GM12878 (cell line): ENCODE measurements around the gene C3. TPM values are rescaled to one million over a fixed set of nuclear protein-coding genes. Genes with fewer than 3 reads are reported as not detected.

Source experiments
- ATAC-seq: fragments of 200-7000 bp; cut with Tn5 transposase; 3 replicates; pipeline ENCODE4 v1.9.1; 2020; ENCODE audit warnings: mild to moderate bottlenecking, moderate library complexity
- BruUV-seq: library from RNA; stranded (reverse); fragments of 400-500 nt; replicated peaks from 2 replicates; lab custom pipeline; 2021; lab: Mats Ljungman, UMichigan
- CTCF ChIA-PET: fragments of 300-600 bp; sonication (Branson Sonifier 250); formaldehyde crosslinking; extraction: SDS; loops from one replicate; lab custom pipeline; 2021; ENCODE audit warnings: inconsistent platforms; lab: Yijun Ruan, JAX
- POLR2A ChIA-PET: fragments of 350-600 bp; formaldehyde crosslinking; extraction: SDS; loops from one replicate; lab custom pipeline; 2021; ENCODE audit warnings: inconsistent platforms; lab: Charles Lee
- RAD21 ChIA-PET: fragments of 300-600 bp; sonication (Branson Sonifier 250); formaldehyde crosslinking; loops from one replicate; lab custom pipeline; 2023; ENCODE audit warnings: antibody characterized with exemption; ENCODE audit not compliant: unreplicated experiment; lab: Charles Lee
- SMC1A ChIA-PET: fragments of 300-600 bp; sonication (Branson Sonifier 250); formaldehyde crosslinking; loops from one replicate; lab custom pipeline; 2023; ENCODE audit not compliant: unreplicated experiment, uncharacterized antibody; lab: Charles Lee
- DNase-seq: peaks from one replicate; pipeline ENCODE4 v3.0.0-alpha.2; 2011; ENCODE audit warnings: low read depth, low spot score
- FAIRE-seq: peaks from 3 replicates; lab custom pipeline; 2011; peaks lifted over from hg19 to GRCh38; lab: Jason Lieb, UNC
- H2AFZ ChIP-seq: 2 replicates; pipeline ENCODE4 v1.6.0; 2011; ENCODE audit warnings: low read depth, low read length, control low read depth; ENCODE audit not compliant: control insufficient read depth
- H3K27ac ChIP-seq: 2 replicates; pipeline ENCODE4 v1.5.1; 2011; ENCODE audit warnings: control low read depth; ENCODE audit not compliant: control insufficient read depth, insufficient read depth
- H3K27me3 ChIP-seq, 2 experiments: replicated peaks in 1 of 2; 2 replicates each; pipeline versions ENCODE4 v1.6.0 to v1.6.1; 2011; ENCODE audit warnings: low read length in 1 of 2; ENCODE audit not compliant: control insufficient read depth in 2 of 2, insufficient read depth in 2 of 2
- H3K36me3 ChIP-seq, 2 experiments: 2 replicates each; pipeline ENCODE4 v1.5.1; 2011; ENCODE audit warnings: low read length in 1 of 2; ENCODE audit not compliant: control insufficient read depth in 2 of 2, insufficient read depth in 2 of 2
- H3K4me1 ChIP-seq: 2 replicates; pipeline ENCODE4 v1.6.1; 2011; ENCODE audit warnings: mild to moderate bottlenecking, low read length, moderate library complexity, mixed read lengths; ENCODE audit not compliant: control insufficient read depth, insufficient read depth
- H3K4me2 ChIP-seq: 2 replicates; pipeline ENCODE4 v1.6.0; 2011; ENCODE audit warnings: control low read depth; ENCODE audit not compliant: control insufficient read depth, insufficient read depth
- H3K4me3 ChIP-seq: fragments of 200-600 bp; sonication (generic); 2 replicates; pipeline ENCODE4 v1.5.1; 2016
- H3K79me2 ChIP-seq: 2 replicates; pipeline ENCODE4 v1.6.0; 2011; ENCODE audit warnings: low read length; ENCODE audit not compliant: control insufficient read depth, insufficient read depth
- H3K9ac ChIP-seq: 2 replicates; pipeline ENCODE4 v1.8.0; 2011; ENCODE audit warnings: low read length, control low read depth, mixed read lengths; ENCODE audit not compliant: control insufficient read depth, insufficient read depth
- H3K9me3 ChIP-seq: replicated peaks from 3 replicates; pipeline ENCODE4 v1.5.1; 2011; ENCODE audit warnings: mild to moderate bottlenecking, low read length; ENCODE audit not compliant: control insufficient read depth, insufficient read depth
- H4K20me1 ChIP-seq: 2 replicates; pipeline ENCODE4 v1.6.0; 2011; ENCODE audit not compliant: control insufficient read depth, insufficient read depth
- BCL11A ChIP-seq: IDR thresholded peaks from 2 replicates; pipeline ENCODE4 v1.6.1; 2011; ENCODE audit warnings: low read depth, low read length
- CREB1 ChIP-seq: IDR thresholded peaks from 2 replicates; pipeline ENCODE4 v1.6.1; 2012; ENCODE audit warnings: low read depth, mild to moderate bottlenecking, inconsistent platforms
- CREM ChIP-seq: IDR thresholded peaks from 2 replicates; pipeline ENCODE4 v1.6.1; 2014; ENCODE audit warnings: antibody characterized with exemption, low read depth
- RAD51 ChIP-seq: fragments of 450-650 bp; IDR thresholded peaks from 2 replicates; pipeline ENCODE4 v1.6.1; 2016; ENCODE audit warnings: moderate library complexity, mild to moderate bottlenecking, inconsistent platforms
- RBBP5 ChIP-seq: fragments of 200-600 bp; sonication (generic); conservative IDR thresholded peaks from 2 replicates; pipeline ENCODE4 v1.6.1; 2016
- YY1 ChIP-seq: IDR thresholded peaks from 2 replicates; pipeline ENCODE4 v1.6.1; 2011; ENCODE audit warnings: low read depth, mild to moderate bottlenecking, low read length
- ZNF207 ChIP-seq: fragments of 450-650 bp; IDR thresholded peaks from 2 replicates; pipeline ENCODE4 v1.6.1; 2014; ENCODE audit warnings: antibody characterized with exemption, mild to moderate bottlenecking, borderline replicate concordance
- WGBS: methylation state at CpG from one replicate; pipeline ENCODE4 v1.1.6; 2016; ENCODE audit warnings: low lambda C conversion rate; ENCODE audit not compliant: insufficient replicate concordance, insufficient coverage; ENCODE audit errors: missing lambda C conversion rate; 5-methylcytosine and 5-hydroxymethylcytosine counted together
- in situ Hi-C: fragments of 300-500 bp; cut with MboI; formaldehyde crosslinking; loops from 9 replicates; pipeline ENCODE4 v1.14.3; 2018; ENCODE audit warnings: mixed read lengths
- intact Hi-C: fragments of 100-400 bp; cut with micrococcal nuclease; formaldehyde crosslinking; loops from one replicate; pipeline ENCODE4 v1.14.2; 2022; ENCODE audit not compliant: unreplicated experiment
- polyA plus RNA-seq, 11 experiments: library from polyadenylated mRNA; depleted of rRNA in 4 of 11; unstranded in 6 of 11; stranded (reverse) in 5 of 11; fragments of >200 nt; fragmentation: Nextera tagmentation in 4 of 11; fragmentation: Illumina TruSeq in 1 of 11; extraction: Ambion mirVana in 4 of 11; extraction: Trizol in 1 of 11; gene quantifications; 1 replicate in 1 of 11; 2 replicates in 10 of 11; pipeline versions ENCODE4 v1.2.1 to v1.2.3, GENCODE V29; 2011 to 2016; ENCODE audit warnings: inconsistent platforms in 2 of 11, missing spikeins in 2 of 11, low read depth in 1 of 11
- total RNA-seq, 4 experiments: library from RNA; depleted of rRNA in 3 of 4; stranded (reverse); fragments of >200 nt in 3 of 4; fragmentation: Illumina TruSeq in 1 of 4; extraction: Trizol in 1 of 4; gene quantifications; 2 replicates each; pipeline versions ENCODE4 v1.2.1 to v1.2.3, GENCODE V29; 2013 to 2021
- TF ChIP-seq, protein P1 (sequence below): fragments of 450-650 bp; IDR thresholded peaks from 2 replicates; pipeline ENCODE4 v1.6.1; 2017; ENCODE audit warnings: mild to moderate bottlenecking, moderate library complexity
- TF ChIP-seq, protein P2 (sequence below): IDR thresholded peaks from 2 replicates; pipeline ENCODE4 v1.6.1; 2011; ENCODE audit warnings: low read depth, low read length, improper control_type of control experiment, borderline replicate concordance
- TF ChIP-seq, protein P3 (sequence below): fragments of 450-650 bp; IDR thresholded peaks from 2 replicates; pipeline ENCODE4 v1.6.1; 2017; ENCODE audit warnings: mild to moderate bottlenecking
- TF ChIP-seq, protein P4 (sequence below): fragments of 450-650 bp; formaldehyde crosslinking; IDR thresholded peaks from 2 replicates; pipeline ENCODE4 v1.5.0; 2022; ENCODE audit warnings: mild to moderate bottlenecking, missing genetic modification characterization

C3 gene
- total and polyA plus RNA-seq, 10 of the 15 experiments (the other 5 are each of a cell fraction or from before 2014, with no cell fraction given): 0.20 to 6.7 (median 0.72) TPM

DNA sequence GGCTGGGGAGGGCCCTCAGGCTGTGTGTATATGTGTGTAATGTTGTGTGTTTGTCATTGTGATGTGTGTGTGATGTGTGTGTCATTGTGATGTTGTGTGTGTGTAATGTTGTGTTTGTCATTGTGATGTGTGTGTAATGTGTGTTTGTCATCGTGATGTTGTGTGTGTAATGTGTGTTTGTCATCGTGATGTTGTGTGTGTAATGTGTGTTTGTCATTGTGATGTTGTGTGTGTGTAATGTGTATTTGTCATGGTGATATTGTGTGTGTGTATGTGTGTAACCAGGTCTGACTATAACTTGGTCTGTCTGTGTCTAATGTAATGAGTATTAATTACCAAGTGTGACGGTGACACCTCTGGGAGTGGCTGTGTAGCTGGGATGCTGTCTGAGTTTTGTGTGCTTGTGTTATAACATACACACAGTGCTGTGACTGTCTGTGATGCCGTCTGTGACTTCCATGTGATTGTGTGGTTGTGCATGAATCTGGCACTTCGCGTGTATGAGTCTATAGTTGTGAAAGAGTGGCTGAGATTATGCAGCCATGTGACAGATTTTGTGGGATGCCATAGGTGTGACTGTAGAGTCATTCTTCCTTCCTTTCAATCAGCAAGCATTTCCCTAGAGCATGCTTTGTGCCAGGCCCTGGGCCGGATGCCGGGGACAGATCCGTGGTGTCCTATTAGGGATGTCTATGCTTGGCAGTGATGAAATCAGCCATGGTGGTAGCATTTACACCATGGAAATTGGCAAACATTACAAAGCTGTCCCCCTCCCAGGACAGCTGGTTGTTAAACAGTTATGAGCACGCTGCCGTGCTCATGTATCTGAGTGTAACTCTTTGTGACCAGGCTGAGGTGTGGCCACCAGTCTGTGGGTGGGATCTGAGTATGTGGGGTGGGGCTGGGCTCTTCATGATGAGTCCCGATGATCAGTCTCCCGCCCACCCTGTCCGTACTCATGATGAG is 56.9 kb downstream of the C3 start:
- Histone ChIP-seq H3K27ac (peak overlapping the region; percentile 40; the same call in 1 of the 2 replicates), H3K9me3 (no peaks in the 10 kb centered on the region; the same call in 2 of the 3 replicates), H3K36me3 (peaks cover 2 to 8% of the 10 kb centered on the region in 2 experiments; a peak in 3 of 4 replicates), H4K20me1 (no peaks in the 10 kb centered on the region), H3K4me2 (no peak overlapping the region), H2AFZ (no peak overlapping the region), H3K9ac (no peak overlapping the region), H3K4me1 (peaks cover 26% of the 10 kb centered on the region), H3K4me3 (no peak overlapping the region), H3K79me2 (peaks cover 19% of the 10 kb centered on the region), H3K27me3 (no peaks in the 10 kb centered on the region)
- no peak for DNase-seq
- intact Hi-C loops (no loop called here), in situ Hi-C loops (no loop called here)
- ChIA-PET POLR2A (interaction anchor here (0.6 kb wide), 1 partner anchor 399 kb away, joined by 4 read pairs; no protein-coding TSS in a partner anchor), SMC1A (interaction anchor here (1.3 to 2.2 kb wide), 4 partner anchors 11 to 32 kb away, joined by 3 to 10 read pairs (median 4); no protein-coding TSS in a partner anchor), CTCF (interaction anchor here (2.0 kb wide), 1 partner anchor 22 kb away, joined by 9 read pairs; no protein-coding TSS in a partner anchor), RAD21 (interaction anchor here (1.2 to 1.3 kb wide), 2 partner anchors 22 to 31 kb away, joined by 3 to 5 read pairs; no protein-coding TSS in a partner anchor)
- peak; percentile 65 for FAIRE-seq
- peak; percentile 8; the same call in 2 of the 3 replicates for ATAC-seq
- 80% methylated on average over 14 of the region's 14 CpGs for WGBS
- no TSS peak for BruUV-seq
- TF ChIP-seq RAD51 (0 out of 2 replicates have a peak, but pooled peaks have one; percentile 31), ZNF207 (no peak), BCL11A (no peak), YY1 (no peak), RBBP5 (no peak), CREB1 (no peak), CREM (no peak)
- TF ChIP-seq, protein P1, sequence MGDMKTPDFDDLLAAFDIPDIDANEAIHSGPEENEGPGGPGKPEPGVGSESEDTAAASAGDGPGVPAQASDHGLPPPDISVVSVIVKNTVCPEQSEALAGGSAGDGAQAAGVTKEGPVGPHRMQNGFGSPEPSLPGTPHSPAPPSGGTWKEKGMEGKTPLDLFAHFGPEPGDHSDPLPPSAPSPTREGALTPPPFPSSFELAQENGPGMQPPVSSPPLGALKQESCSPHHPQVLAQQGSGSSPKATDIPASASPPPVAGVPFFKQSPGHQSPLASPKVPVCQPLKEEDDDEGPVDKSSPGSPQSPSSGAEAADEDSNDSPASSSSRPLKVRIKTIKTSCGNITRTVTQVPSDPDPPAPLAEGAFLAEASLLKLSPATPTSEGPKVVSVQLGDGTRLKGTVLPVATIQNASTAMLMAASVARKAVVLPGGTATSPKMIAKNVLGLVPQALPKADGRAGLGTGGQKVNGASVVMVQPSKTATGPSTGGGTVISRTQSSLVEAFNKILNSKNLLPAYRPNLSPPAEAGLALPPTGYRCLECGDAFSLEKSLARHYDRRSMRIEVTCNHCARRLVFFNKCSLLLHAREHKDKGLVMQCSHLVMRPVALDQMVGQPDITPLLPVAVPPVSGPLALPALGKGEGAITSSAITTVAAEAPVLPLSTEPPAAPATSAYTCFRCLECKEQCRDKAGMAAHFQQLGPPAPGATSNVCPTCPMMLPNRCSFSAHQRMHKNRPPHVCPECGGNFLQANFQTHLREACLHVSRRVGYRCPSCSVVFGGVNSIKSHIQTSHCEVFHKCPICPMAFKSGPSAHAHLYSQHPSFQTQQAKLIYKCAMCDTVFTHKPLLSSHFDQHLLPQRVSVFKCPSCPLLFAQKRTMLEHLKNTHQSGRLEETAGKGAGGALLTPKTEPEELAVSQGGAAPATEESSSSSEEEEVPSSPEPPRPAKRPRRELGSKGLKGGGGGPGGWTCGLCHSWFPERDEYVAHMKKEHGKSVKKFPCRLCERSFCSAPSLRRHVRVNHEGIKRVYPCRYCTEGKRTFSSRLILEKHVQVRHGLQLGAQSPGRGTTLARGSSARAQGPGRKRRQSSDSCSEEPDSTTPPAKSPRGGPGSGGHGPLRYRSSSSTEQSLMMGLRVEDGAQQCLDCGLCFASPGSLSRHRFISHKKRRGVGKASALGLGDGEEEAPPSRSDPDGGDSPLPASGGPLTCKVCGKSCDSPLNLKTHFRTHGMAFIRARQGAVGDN: no peak
- TF ChIP-seq, protein P2, sequence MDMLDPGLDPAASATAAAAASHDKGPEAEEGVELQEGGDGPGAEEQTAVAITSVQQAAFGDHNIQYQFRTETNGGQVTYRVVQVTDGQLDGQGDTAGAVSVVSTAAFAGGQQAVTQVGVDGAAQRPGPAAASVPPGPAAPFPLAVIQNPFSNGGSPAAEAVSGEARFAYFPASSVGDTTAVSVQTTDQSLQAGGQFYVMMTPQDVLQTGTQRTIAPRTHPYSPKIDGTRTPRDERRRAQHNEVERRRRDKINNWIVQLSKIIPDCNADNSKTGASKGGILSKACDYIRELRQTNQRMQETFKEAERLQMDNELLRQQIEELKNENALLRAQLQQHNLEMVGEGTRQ: no peak
- TF ChIP-seq, protein P3, sequence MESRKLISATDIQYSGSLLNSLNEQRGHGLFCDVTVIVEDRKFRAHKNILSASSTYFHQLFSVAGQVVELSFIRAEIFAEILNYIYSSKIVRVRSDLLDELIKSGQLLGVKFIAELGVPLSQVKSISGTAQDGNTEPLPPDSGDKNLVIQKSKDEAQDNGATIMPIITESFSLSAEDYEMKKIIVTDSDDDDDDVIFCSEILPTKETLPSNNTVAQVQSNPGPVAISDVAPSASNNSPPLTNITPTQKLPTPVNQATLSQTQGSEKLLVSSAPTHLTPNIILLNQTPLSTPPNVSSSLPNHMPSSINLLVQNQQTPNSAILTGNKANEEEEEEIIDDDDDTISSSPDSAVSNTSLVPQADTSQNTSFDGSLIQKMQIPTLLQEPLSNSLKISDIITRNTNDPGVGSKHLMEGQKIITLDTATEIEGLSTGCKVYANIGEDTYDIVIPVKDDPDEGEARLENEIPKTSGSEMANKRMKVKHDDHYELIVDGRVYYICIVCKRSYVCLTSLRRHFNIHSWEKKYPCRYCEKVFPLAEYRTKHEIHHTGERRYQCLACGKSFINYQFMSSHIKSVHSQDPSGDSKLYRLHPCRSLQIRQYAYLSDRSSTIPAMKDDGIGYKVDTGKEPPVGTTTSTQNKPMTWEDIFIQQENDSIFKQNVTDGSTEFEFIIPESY: no peak
- TF ChIP-seq, protein P4, sequence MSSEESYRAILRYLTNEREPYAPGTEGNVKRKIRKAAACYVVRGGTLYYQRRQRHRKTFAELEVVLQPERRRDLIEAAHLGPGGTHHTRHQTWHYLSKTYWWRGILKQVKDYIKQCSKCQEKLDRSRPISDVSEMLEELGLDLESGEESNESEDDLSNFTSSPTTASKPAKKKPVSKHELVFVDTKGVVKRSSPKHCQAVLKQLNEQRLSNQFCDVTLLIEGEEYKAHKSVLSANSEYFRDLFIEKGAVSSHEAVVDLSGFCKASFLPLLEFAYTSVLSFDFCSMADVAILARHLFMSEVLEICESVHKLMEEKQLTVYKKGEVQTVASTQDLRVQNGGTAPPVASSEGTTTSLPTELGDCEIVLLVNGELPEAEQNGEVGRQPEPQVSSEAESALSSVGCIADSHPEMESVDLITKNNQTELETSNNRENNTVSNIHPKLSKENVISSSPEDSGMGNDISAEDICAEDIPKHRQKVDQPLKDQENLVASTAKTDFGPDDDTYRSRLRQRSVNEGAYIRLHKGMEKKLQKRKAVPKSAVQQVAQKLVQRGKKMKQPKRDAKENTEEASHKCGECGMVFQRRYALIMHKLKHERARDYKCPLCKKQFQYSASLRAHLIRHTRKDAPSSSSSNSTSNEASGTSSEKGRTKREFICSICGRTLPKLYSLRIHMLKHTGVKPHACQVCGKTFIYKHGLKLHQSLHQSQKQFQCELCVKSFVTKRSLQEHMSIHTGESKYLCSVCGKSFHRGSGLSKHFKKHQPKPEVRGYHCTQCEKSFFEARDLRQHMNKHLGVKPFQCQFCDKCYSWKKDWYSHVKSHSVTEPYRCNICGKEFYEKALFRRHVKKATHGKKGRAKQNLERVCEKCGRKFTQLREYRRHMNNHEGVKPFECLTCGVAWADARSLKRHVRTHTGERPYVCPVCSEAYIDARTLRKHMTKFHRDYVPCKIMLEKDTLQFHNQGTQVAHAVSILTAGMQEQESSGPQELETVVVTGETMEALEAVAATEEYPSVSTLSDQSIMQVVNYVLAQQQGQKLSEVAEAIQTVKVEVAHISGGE (CRISPR knock-in tag): no peak
